ENCODE data around the gene CPE.

CPE gene

DNA sequence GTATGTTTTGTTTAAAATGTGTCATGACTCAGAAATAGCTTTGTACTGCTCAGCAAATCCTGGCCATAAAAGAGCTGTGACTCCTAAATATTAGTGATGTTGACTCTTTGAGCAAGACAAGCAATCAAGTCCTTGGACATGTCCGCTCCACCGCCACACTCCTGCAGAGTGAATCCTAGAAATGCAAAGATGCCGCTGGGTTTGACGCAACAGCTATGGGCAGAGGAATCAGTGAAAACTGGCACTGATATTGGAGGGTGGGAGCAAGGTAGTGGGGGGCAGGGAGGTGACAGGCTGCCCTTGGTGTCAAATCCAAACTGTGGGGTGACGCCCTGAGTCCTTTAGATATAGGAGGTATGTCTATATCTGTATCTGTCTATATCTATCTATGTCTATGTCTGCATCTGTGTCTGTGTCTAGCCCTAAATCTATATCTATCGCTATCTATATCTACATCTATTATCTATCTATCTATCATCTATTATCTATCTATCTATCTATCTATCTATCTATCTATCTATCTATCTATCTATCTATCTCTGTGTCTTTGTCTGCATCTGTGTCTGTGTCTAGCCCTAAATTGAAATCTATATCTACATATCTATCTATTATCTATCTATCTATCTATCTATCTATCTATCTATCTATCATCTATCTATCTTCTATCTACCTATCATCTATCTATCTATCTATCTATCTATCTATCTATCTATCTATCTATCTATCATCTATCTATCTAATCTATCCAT lies 129.7 kb downstream of the CPE start:
- DNase-seq (ENCODE audit: low read depth in 2 of 2) = no peak

DNA sequence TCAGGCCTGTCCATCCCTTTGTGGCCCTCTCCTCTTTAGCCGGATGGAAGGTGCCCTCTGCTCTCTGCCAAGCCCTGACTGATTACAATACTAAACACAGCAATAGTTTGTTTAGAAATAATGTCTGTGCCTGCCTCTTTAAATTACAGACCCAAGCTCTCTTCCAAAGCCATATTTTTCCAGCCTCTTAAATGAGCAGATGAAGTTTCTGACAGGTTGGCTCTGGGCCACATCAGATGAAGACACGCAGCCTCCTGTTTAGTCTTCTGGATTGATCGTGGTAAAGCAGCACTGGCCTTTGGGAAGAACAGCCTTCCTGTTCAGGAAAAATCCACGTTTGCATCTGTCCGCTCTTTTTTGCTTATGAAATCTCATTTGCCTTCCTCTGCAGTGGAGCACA lies 133.6 kb downstream of the CPE start:
- no peak for DNase-seq (ENCODE audit: low read depth in 2 of 2)

DNA sequence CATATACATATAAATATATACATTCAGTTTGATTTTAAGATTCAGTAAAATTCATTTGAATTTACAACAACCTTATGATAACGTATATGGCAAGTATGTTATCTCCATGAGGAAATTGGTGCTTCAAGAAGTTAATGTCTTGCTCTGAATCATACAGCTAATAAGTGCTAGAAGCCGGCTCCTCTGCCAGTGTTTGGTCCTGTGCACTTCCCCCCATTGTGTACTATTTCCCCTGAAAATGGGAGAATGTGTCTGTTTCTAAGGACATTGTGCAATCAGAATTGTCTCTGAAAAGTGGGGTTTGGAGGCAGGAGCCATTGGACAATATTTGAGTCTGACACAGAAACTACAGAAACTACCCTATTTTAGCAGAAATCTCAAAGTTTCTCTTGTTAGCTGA lies 135.9 kb downstream of the CPE start:
- no peak for DNase-seq (ENCODE audit: low read depth in 2 of 2)

DNA sequence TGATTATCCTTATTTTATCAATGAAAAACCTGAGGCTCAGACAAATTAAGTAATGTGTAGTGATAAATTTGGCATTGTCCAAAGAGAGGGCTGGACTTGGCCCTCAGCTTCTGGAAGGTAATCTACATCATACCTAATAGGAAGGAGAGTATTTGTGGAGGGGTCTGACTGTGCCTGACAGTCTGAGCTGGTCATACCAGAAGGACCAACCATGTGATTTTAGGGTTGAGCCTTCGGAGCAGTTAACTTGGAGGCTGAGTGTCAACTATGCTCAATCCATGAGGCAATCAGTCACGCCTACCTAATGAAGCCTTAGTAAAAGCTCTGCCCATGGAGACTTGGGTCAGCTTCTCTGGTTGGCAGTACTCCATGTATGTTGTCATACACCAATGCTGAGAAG lies 136.4 kb downstream of the CPE start:
- no peak for DNase-seq (ENCODE audit: low read depth in 2 of 2)

DNA sequence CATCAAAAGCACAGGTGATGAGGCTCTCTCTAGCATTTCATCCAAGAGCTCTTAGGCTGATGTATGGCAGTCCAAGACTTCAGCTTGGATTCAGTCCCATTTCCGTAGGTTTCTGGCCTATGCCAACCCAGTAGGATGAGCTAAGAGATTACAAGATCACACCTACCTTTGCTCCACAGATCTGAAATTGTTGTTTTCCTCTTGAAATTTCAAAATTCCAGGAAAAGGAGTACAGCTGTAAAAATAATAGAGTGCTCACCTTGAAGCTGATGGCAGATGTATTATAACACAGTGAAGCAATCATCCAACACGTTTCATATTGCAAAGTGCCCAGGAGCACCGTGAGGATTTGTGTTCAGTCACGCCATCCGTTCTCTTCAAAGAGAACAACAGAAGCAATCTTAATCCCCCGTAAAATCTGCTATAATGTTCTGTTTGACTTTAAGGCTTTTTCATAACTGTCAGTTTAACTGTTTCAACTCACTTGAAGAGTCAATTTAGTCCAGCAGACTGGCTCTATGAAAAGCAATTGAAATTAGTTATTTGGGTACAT lies 137.5 kb downstream of the CPE start:
- no peak for DNase-seq (ENCODE audit: low read depth in 2 of 2)

DNA sequence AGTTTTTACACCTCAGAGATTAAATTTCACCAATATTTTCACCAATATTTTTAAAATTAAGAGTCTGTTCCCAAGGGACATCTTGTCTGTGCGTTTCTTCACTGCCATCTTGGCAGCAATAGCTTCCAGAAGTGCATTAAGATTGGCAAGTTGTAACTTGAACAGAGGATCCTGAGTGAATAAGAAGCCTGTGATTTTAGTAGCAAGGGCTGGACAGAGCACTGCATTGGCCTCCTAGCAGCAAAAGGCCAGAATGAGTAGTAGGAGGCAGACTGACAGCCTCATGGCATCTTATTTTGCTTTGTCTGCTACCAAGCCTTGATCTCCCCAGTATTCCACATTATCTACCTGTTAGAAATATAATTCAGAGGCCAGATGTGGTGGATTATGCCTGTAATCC lies 138.4 kb downstream of the CPE start:
- DNase-seq (ENCODE audit: low read depth in 2 of 2) = no peak

DNA sequence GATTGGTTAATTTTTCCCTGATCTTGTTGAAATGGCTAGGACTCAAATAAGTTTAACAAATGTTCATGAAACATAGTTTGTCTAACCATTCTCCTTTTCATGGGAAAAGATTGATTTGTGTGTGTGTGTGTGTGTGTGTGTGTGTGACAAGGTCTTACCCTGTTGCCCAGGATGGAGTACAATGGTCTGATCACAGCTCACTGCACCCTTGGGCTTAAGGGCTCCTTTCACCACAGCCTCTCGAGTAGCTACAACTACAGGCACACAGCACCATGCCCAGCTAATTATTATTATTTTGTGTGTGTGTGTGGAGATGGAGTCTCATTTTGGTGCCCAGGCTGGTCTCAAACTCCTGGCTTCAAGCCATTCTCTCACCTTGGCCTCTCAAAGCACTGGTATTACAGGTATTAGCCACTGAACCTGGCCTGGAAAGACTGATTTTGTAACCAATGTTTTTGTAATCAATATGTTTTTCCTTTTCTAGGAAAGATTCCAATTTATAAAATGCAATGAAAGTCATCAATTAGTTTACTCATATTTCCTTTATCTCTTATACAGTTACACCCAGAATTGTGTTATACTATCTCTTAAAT lies 139.3 kb downstream of the CPE start:
- no peak for DNase-seq (ENCODE audit: low read depth in 2 of 2)

DNA sequence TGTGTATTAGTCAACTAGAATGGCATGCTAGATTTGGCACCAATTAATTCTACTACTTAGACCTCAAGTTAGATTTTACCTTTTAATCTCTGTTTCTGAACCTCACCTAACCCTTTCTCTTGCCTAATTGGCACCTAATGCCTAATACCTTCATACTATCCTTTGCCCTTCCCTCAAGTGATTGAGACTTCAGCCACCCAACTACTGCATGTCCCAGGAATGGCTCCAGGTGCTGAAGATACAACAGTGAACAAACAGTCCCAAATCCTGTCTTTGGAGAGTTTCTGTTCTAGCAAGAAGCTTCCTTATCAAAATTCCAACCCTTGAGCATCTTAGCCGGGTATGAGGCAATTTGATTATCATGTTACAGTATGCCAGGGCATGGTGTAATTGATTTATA lies 139.9 kb downstream of the CPE start:
- DNase-seq (ENCODE audit: low read depth in 2 of 2) = no peak

DNA sequence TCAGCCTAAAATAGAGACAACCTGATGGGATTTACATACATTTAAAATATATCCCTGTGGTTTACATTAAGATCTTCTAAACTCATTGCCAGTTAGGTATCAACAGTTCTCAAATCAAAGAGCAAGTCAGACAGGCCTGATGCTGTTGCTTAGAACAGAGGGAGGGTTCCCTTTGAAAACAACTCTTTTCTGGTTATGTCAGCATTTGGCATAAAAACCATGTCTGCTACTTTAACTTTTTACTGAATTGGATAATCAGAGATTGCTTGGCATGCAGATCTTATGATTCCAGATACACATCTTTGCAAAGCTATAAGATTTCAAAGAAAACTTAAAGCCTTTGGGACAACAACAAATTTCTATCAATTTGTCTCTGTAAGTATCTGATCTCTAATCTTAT lies 140.8 kb downstream of the CPE start:
- no peak for DNase-seq (ENCODE audit: low read depth in 2 of 2)

DNA sequence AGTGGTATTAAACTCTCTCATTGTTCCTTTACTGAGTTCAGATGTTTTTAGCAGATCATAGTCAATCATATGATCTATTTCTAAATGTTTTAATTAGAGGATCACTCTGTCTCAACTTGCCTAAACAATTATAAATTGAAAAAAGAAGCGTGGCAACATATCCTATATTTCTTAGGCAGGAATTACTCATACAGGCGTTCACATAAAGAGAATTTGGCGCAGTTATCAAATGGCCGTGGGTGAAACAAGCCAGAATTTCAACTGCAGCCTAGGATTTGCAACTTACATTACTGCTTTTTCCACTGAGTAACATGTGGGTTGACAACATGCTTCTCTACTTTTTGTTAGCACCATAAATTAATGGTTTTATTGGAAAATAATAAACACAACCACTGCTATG lies 141.3 kb downstream of the CPE start:
- no peak for DNase-seq (ENCODE audit: low read depth in 2 of 2)

DNA sequence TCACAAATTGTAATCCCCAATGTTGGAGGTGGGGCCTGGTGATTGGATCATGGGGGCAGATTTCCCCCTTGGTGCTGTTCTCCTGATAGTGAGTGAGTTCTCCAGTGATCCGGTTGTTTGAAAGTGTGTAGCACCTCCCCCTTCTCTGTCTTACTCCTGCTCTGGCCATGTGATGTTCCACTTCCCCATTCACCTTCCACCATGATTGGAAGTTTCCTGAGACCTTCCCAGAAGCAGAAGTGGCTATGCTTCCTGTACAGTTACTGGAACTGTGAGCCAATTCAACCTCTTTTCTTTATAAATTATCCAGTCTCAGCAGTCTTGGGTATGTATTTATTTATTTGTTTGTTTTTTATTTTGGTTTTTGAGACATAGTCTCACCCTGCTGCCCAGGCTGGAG lies 143.2 kb downstream of the CPE start:
- no peak for DNase-seq (ENCODE audit: low read depth in 2 of 2)

DNA sequence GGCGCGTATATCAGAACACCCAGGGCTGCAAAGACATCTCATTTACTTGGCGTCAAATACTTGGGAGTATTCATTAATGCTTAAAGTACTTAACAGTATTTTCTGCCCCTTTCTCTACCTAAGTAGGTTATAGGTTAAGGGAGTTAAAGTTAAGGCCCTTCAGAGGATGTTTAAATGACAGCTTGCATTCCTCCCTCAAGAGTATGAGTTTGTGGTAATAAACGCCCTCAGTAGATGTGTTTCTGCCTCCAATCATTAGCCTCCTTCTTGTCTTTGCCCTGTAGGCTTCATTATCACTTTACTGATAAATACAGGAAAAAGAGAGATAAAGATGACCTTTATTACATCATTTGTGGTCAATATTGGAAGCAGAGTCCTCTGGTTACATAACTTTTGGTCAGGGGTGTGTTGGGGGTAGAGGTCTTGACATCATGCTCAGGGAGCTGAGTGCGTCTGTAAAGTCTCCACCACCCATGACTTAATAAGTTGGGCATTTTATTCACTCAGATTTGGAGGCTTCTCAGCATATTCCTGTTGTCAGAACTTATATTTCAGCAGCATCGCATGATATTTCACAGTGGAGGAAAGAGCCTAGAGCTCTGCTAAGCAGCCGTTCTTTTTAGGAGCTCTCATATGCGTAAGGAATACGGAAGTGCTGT lies 145.9 kb downstream of the CPE start:
- DNase-seq (ENCODE audit: low read depth in 2 of 2) = no peak

DNA sequence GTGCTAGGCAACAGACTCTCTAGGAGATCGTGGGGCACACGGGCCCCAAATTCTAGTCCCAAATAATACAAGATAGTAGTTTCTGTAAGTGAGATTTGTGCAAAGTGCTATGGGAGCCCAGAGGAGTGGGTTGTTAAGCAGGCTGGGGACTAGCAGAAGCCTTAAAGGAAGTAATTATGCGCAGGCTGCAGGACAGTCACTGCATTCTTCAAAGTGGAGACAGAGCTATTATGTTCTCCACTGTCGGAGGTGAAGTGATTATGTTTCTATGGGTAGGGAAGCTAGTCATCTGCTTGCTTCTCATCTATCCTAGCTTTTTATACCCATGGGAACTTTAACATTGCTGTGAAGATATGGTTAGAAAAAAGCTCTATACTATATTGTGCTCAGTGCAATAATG lies 154.2 kb downstream of the CPE start:
- DNase-seq (ENCODE audit: low read depth in 2 of 2) = no peak

DNA sequence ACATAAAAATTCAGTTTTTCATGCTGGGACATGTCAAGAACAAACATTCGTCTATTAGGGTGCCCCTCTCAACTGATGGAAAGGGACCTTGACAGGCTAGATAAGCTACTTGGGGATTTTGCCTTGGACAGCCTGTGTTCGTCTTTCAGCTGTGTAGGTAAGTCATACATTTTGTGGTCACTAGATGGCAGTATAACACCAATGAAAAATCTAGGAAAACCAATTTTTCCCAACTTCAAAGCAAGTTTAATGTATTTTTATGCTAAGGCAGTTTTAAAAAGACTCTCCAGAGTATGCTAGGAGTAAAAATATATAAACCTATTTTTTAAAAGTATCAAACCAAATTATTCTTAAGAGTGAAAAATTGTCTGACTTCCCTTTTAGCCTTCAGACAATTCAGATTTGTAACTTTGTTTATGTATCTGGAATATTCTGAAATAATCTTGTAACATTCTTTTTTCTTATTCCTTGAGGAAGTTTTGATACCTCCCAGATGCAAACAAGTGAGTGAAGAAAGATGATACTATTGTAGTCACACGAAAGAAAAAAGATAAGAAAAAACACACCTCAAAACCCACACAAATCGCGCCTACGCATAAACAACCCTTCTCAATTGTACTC lies 158.3 kb downstream of the CPE start:
- no peak for DNase-seq (ENCODE audit: low read depth in 2 of 2)

DNA sequence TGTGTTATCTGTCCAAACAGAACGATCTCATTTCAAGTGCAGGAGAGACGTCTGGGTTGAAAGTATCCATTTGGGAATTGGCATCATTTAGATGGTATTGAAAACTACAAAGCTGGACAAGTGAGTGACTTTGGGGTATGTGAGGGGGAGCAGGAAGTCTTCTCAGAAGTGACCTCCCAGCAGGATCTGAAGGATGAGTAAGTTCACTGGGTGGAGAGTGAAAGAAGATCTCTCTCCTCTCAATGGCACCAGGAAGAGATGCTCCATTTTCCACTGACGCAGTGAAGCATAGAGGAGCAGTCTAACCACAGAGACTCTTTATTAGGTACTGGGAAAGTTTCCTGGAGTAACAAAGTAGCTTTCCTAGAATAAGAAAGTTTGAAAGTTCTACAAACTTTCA lies 161.0 kb downstream of the CPE start:
- DNase-seq (ENCODE audit: low read depth in 2 of 2) = no peak

DNA sequence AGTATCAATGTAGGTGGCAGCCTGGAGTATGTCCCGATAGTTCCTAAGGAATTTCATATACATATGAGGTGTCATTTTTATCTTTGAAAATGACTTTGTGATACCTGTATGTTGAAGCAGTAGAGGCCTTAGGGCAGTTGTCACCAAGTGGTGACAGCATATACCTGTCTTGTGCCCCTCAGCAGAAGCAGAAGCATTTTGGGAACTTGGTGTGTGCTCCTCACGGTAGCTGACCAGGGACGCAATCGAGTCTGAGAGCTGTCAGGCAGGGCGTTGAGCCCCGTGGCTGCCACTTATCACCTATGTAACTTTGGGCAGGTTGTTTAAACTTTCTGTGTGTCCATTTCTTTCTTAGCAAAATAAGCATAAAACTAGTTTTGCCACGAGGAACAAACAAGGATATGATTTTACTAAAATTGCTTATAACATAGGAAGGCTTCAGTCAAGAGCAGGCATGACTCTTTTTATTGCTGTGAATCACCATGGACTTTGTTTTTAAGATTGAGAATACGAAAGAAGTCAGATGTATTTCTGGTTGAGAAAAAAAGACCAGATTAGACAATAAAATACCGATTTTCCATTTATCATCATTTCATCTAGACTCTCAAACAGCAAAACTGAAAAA lies 161.5 kb downstream of the CPE start:
- no peak for DNase-seq (ENCODE audit: low read depth in 2 of 2)

DNA sequence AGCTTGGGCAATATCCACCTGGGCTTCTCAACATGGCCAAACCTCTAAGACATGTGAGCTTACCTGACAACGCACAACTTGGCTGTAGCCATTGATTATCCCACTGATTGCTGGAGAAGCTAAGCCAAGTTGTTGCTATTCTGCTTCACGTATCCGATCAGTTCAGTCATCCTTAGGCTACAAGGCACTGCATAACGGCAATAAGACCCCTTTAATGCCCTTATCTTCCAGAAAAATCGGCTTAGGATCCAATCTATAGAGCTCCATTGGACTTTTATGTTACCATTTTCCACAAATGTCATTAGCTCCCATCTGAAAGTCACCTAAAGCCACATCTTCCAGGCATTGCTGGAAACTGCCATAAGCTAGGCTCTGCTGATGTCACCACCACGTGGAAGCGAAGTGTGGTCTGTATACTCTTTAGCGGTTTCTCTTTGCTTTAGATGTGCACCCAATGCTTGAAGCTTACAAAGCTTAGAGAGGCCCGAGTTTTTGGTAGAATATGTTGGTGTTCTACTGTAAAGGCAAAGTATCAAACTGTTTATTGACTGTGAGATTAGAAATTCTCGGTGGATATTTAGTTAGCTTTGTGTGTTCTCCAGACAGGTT lies 163.1 kb downstream of the CPE start:
- no peak for DNase-seq (ENCODE audit: low read depth in 2 of 2)

DNA sequence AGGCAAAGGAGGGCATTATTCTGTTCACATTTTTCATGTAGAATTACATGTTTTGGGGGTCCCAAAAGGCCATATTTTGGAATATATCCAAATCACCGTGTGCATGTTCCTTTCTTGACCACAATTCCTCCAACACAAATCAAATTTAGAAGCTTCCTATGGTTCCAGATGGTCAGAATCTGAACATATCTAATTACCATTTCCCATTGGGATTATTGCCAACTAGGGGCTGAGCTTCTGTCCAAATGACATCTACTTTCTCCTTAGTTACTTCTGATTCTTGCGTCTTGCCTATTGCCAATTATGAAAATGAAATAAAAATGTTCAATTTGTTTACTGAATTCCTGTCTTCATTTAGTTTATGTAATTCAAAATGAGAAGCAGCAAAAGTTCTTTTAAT lies 163.7 kb downstream of the CPE start:
- no peak for DNase-seq (ENCODE audit: low read depth in 2 of 2)
